GM23338 (cell line): ENCODE measurements around the gene ASB15. TPM values are rescaled to one million over a fixed set of nuclear protein-coding genes. Genes with fewer than 3 reads are reported as not detected.

Experiments
- ATAC-seq: fragments of 200-7000 bp; cut with Tn5 transposase; 3 replicates; pipeline ENCODE4 v1.9.1; 2020
- DNase-seq: peaks from one replicate; pipeline ENCODE4 v3.0.0-alpha.2; 2015; ENCODE audit warnings: low spot score
- H2AFZ ChIP-seq: fragments of 200-600 bp; sonication (generic); 2 replicates; pipeline ENCODE4 v1.8.0; 2016; ENCODE audit warnings: antibody characterized with exemption, mild to moderate bottlenecking, moderate library complexity
- H3F3A ChIP-seq: fragments of 200-600 bp; sonication (generic); replicated peaks from 2 replicates; pipeline ENCODE4 v1.8.0; 2017; ENCODE audit warnings: antibody characterized with exemption, mixed run types, low read depth
- H3K27ac ChIP-seq: fragments of 200-600 bp; sonication (generic); 2 replicates; pipeline ENCODE4 v1.6.1; 2016; ENCODE audit warnings: low read depth
- H3K27me3 ChIP-seq: fragments of 200-600 bp; sonication (generic); 2 replicates; pipeline ENCODE4 v1.8.0; 2016; ENCODE audit warnings: mild to moderate bottlenecking, mixed run types, moderate library complexity; ENCODE audit not compliant: insufficient read depth
- H3K36me3 ChIP-seq: fragments of 200-600 bp; sonication (generic); 2 replicates; pipeline ENCODE4 v1.8.0; 2016; ENCODE audit warnings: mild to moderate bottlenecking; ENCODE audit not compliant: insufficient read depth
- H3K4me1 ChIP-seq: fragments of 200-600 bp; sonication (generic); 2 replicates; pipeline ENCODE4 v1.8.0; 2016; ENCODE audit warnings: mild to moderate bottlenecking, moderate library complexity; ENCODE audit not compliant: insufficient read depth
- H3K4me2 ChIP-seq: fragments of 200-600 bp; sonication (generic); 2 replicates; pipeline ENCODE4 v1.7.1; 2017; ENCODE audit warnings: mixed run types
- H3K4me3 ChIP-seq: fragments of 200-600 bp; sonication (generic); 2 replicates; pipeline ENCODE4 v1.6.1; 2016; ENCODE audit warnings: mixed run types
- H3K79me2 ChIP-seq: fragments of 200-600 bp; sonication (generic); replicated peaks from 2 replicates; pipeline ENCODE4 v1.8.0; 2017; ENCODE audit warnings: mild to moderate bottlenecking; ENCODE audit not compliant: insufficient read depth
- H3K9me2 ChIP-seq: fragments of 200-600 bp; sonication (generic); 2 replicates; pipeline ENCODE4 v1.8.0; 2017; ENCODE audit not compliant: insufficient read depth
- H4K20me1 ChIP-seq: fragments of 200-600 bp; sonication (generic); replicated peaks from 2 replicates; pipeline ENCODE4 v1.8.0; 2017; ENCODE audit warnings: mild to moderate bottlenecking; ENCODE audit not compliant: insufficient read depth
- H3K27ac Mint-ChIP-seq: 2 replicates; pipeline ENCODE4 v1.8.0; 2020; ENCODE audit warnings: inconsistent platforms, mild to moderate bottlenecking, moderate library complexity, mixed read lengths
- H3K27me3 Mint-ChIP-seq: 3 replicates; pipeline ENCODE4 v1.8.0; 2022; ENCODE audit warnings: low read depth, mild to moderate bottlenecking, moderate library complexity, mixed read lengths, inconsistent platforms; ENCODE audit not compliant: insufficient read depth, poor library complexity
- H3K36me3 Mint-ChIP-seq: 3 replicates; pipeline ENCODE4 v1.8.0; 2021; ENCODE audit warnings: low read depth, mild to moderate bottlenecking, inconsistent platforms, moderate library complexity, mixed read lengths
- H3K4me1 Mint-ChIP-seq: 3 replicates; pipeline ENCODE4 v1.8.0; 2020; ENCODE audit warnings: mild to moderate bottlenecking, inconsistent platforms, mixed read lengths
- H3K4me3 Mint-ChIP-seq: 3 replicates; pipeline ENCODE4 v1.8.0; 2021; ENCODE audit warnings: moderate library complexity, mild to moderate bottlenecking, inconsistent platforms, mixed read lengths
- H3K9me3 Mint-ChIP-seq: 3 replicates; pipeline ENCODE4 v1.8.0; 2020; ENCODE audit warnings: moderate library complexity, mild to moderate bottlenecking, inconsistent platforms, mixed read lengths
- EZH2 ChIP-seq: fragments of 200-600 bp; sonication (generic); IDR thresholded peaks from one replicate; pipeline ENCODE4 v1.8.0; 2017; ENCODE audit warnings: antibody characterized with exemption, mild to moderate bottlenecking, low read depth; ENCODE audit not compliant: unreplicated experiment
- JUNB ChIP-seq: IDR thresholded peaks from one replicate; pipeline ENCODE4 v1.6.1; 2016; ENCODE audit warnings: antibody characterized with exemption; ENCODE audit not compliant: unreplicated experiment
- NANOG ChIP-seq: IDR thresholded peaks from 2 replicates; pipeline ENCODE4 v1.6.1; 2016; ENCODE audit warnings: antibody characterized with exemption, borderline replicate concordance
- STAT1 ChIP-seq: IDR thresholded peaks from one replicate; pipeline ENCODE4 v1.6.1; 2016; ENCODE audit warnings: antibody characterized with exemption; ENCODE audit not compliant: unreplicated experiment
- ZNF331 ChIP-seq: fragments of 250-450 bp; sonication (Bioruptor Pico); IDR thresholded peaks from 2 replicates; pipeline ENCODE4 v1.5.0; 2020; ENCODE audit warnings: low read depth, mild to moderate bottlenecking, moderate library complexity
- polyA plus RNA-seq: library from polyadenylated mRNA; unstranded; fragments of >200 nt; fragmentation: Nextera tagmentation; extraction: Ambion mirVana; gene quantifications from 2 replicates; pipeline ENCODE4 v1.2.1, GENCODE V29; 2016
- total RNA-seq: library from RNA; depleted of rRNA; stranded (reverse); fragments of >200 nt; shearing (Covaris generic); gene quantifications from 2 replicates; pipeline ENCODE4 v1.2.3, GENCODE V29; 2014
- TF ChIP-seq, protein P1 (sequence below): IDR thresholded peaks from one replicate; pipeline ENCODE4 v1.6.1; 2018; ENCODE audit warnings: antibody characterized with exemption; ENCODE audit not compliant: unreplicated experiment
- TF ChIP-seq, protein P2 (sequence below): IDR thresholded peaks from 2 replicates; pipeline ENCODE4 v1.6.1; 2016; ENCODE audit warnings: antibody characterized with exemption

The ASB15 gene
- total and polyA plus RNA-seq, 2 experiments from 2014 or later, result not detected

DNA sequence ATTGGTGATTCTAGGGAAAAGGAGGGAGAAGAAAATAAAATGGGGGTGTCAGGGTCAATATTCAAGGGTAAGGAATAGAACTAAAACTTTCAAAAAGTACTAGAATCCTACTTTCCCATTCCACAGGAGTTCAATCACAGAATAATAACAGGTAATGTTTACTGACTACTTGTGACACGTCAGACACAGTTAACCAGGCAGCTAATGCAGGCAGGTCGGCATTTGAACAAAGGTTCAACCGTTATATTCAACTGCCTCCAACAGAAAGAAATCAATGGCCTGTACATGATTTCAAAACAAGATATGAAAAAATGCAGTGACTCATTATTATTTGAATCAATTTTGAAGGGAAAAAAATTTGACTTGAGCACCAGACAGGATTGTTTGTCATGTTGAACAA is 3.1 kb downstream of the ASB15 start (continued):
- TF ChIP-seq, protein P1, sequence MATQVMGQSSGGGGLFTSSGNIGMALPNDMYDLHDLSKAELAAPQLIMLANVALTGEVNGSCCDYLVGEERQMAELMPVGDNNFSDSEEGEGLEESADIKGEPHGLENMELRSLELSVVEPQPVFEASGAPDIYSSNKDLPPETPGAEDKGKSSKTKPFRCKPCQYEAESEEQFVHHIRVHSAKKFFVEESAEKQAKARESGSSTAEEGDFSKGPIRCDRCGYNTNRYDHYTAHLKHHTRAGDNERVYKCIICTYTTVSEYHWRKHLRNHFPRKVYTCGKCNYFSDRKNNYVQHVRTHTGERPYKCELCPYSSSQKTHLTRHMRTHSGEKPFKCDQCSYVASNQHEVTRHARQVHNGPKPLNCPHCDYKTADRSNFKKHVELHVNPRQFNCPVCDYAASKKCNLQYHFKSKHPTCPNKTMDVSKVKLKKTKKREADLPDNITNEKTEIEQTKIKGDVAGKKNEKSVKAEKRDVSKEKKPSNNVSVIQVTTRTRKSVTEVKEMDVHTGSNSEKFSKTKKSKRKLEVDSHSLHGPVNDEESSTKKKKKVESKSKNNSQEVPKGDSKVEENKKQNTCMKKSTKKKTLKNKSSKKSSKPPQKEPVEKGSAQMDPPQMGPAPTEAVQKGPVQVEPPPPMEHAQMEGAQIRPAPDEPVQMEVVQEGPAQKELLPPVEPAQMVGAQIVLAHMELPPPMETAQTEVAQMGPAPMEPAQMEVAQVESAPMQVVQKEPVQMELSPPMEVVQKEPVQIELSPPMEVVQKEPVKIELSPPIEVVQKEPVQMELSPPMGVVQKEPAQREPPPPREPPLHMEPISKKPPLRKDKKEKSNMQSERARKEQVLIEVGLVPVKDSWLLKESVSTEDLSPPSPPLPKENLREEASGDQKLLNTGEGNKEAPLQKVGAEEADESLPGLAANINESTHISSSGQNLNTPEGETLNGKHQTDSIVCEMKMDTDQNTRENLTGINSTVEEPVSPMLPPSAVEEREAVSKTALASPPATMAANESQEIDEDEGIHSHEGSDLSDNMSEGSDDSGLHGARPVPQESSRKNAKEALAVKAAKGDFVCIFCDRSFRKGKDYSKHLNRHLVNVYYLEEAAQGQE, result no peak
- no peak for TF ChIP-seq STAT1
- no peak for TF ChIP-seq NANOG
- no peak for TF ChIP-seq EZH2

DNA sequence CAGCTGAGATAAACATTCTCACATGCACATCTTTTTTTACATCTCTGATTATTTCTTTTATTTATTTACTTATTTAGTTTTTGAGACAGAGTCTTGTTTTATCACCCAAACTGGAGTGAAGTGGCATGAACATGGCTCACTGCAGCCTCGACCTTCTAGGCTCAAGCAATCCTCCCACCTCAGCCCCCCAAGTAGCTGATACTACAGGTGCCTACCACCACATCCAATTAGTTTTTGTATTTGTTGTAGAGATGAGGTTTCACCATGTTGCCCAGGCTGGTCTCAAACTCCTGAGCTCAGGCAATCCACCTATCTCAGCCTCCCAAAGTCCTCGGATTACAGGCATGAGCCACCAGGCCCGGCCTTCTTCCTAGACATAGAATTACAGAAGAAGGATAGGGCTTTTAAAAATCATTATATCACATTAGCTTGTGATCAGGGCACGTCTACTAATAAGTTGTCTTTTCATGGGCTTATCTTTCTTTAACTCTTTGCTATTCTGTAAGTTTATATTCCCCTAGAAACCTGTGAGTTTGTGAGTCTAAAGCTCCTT is 5.9 kb downstream of the ASB15 start:
- H3K79me2 ChIP-seq, result no peaks in the 10 kb centered on the region
- TF ChIP-seq, protein P2, sequence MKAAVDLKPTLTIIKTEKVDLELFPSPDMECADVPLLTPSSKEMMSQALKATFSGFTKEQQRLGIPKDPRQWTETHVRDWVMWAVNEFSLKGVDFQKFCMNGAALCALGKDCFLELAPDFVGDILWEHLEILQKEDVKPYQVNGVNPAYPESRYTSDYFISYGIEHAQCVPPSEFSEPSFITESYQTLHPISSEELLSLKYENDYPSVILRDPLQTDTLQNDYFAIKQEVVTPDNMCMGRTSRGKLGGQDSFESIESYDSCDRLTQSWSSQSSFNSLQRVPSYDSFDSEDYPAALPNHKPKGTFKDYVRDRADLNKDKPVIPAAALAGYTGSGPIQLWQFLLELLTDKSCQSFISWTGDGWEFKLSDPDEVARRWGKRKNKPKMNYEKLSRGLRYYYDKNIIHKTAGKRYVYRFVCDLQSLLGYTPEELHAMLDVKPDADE, result no peak
- TF ChIP-seq EZH2, result no peak
- H3K36me3 ChIP-seq, result no peaks in the 10 kb centered on the region
- DNase-seq, result no peak
- H3K27ac ChIP-seq, result no peak overlapping the region
- no peaks in the 10 kb centered on the region; the same call in 2 of the 3 replicates for H3K9me3 Mint-ChIP-seq
- no peaks in the 10 kb centered on the region for H4K20me1 ChIP-seq
- no peaks in the 10 kb centered on the region for H3F3A ChIP-seq
- H3K27me3 ChIP-seq, result no peaks in the 10 kb centered on the region
- H3K4me3 Mint-ChIP-seq, result no peak overlapping the region
- no peak for ATAC-seq
- no peak overlapping the region for H3K27ac Mint-ChIP-seq
- H2AFZ ChIP-seq, result no peak overlapping the region
- peaks cover 4% of the 10 kb centered on the region for H3K27me3 Mint-ChIP-seq
- H3K4me1 ChIP-seq, result no peaks in the 10 kb centered on the region
- H3K9me2 ChIP-seq, result no peaks in the 10 kb centered on the region
- H3K4me2 ChIP-seq, result no peak overlapping the region
- no peak overlapping the region for H3K4me3 ChIP-seq
- H3K36me3 Mint-ChIP-seq, result no peaks in the 10 kb centered on the region
- H3K4me1 Mint-ChIP-seq, result peaks cover 6% of the 10 kb centered on the region; the same call in 2 of the 3 replicates

DNA sequence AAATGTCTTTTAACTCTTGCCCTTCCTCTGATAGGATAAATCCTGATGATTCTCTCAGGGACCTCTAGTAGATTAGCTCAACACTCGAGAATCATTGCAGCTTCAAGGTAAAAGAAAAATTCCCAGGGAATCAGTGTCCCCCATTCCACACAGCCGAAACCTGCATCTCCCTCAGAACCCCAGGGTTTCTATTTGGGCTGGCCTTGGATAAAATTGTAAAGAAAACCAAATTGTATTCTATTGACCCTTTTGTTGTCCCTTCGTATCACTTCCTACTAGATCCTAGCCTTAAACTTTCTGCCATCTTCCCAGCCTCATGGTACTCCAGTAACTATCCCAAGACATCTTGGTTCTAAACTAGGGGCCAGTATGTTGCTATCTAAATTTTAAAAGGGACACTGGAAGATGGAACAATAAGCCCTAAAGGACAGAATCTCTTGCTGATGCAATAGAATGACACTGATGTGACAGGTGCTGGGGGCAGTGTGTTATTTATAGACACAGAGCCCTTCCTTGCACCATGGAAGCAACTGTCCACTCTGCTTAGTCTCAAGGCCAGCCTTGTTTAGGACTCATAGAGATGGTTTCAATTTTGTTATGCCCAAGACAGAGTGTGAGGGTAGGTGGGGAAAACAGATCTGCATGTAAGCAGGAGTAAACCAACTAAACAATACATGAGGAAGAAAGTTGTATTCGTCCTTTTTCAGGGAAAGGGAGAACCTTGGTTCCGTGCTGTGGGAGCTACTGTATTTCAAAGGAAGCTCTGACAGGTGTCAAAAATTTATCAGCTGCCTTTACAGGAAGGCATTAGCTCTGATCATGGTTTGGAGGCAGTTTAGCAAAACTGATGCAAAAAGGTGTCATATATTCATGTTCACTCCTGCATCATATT is 7.6 kb downstream of the ASB15 start:
- no peaks in the 10 kb centered on the region for H3F3A ChIP-seq
- H3K4me3 ChIP-seq, result no peak overlapping the region
- peak overlapping the region; percentile 25; the same call in 1 of the 2 replicates for H2AFZ ChIP-seq
- H3K27ac ChIP-seq, result no peak overlapping the region
- Mint-ChIP-seq H3K36me3 (no peaks in the 10 kb centered on the region), H3K9me3 (no peaks in the 10 kb centered on the region; the same call in 2 of the 3 replicates), H3K27me3 (peaks cover 4% of the 10 kb centered on the region), H3K4me3 (no peak overlapping the region), H3K4me1 (peaks cover 6% of the 10 kb centered on the region; the same call in 2 of the 3 replicates), H3K27ac (no peak overlapping the region)
- H3K27me3 ChIP-seq, result no peaks in the 10 kb centered on the region
- ATAC-seq, result no peak
- DNase-seq, result no peak
- no peaks in the 10 kb centered on the region for H3K9me2 ChIP-seq
- no peaks in the 10 kb centered on the region for H3K79me2 ChIP-seq
- H3K4me1 ChIP-seq, result no peaks in the 10 kb centered on the region
- H3K36me3 ChIP-seq, result no peaks in the 10 kb centered on the region
- H4K20me1 ChIP-seq, result no peaks in the 10 kb centered on the region
- H3K4me2 ChIP-seq, result no peak overlapping the region
- no peak for TF ChIP-seq ZNF331 (CRISPR knock-in tag)
- no peak for TF ChIP-seq JUNB
